GM19099 (cell line): ENCODE results near the gene ARHGEF37.

Experiments used
- POLR2A ChIP-seq: IDR thresholded peaks from 3 replicates; pipeline ENCODE4 v1.6.1; 2011; ENCODE audit warnings: low read depth; ENCODE audit not compliant: insufficient read length; ENCODE audit errors: extremely low read depth

ARHGEF37 gene

GRCh38 chr5:149581192-149581861 lies at the start of gene ARHGEF37:
ARHGEF37 (plus strand) TSS chr5:149581498; CDS start chr5:149597770, 16,272 bp downstream.
- no peak for TF ChIP-seq POLR2A

GRCh38 chr5:149532413-149532812 lies 48.9 kb upstream of the ARHGEF37 start:
- TF ChIP-seq POLR2A = no peak

- TF ChIP-seq POLR2A = no peak
Observed at GRCh38 chr5:149537374-149537975, 43.8 kb upstream of the ARHGEF37 start.

- no peak for TF ChIP-seq POLR2A
Observed at GRCh38 chr5:149540089-149540488, 41.2 kb upstream of the ARHGEF37 start.

GRCh38 chr5:149541893-149542292 lies 39.4 kb upstream of the ARHGEF37 start:
- no peak for TF ChIP-seq POLR2A

- no peak for TF ChIP-seq POLR2A
Observed at GRCh38 chr5:149543361-149544027, 37.8 kb upstream of the ARHGEF37 start.

GRCh38 chr5:149544028-149544420 lies 37.3 kb upstream of the ARHGEF37 start:
- TF ChIP-seq POLR2A = no peak

- TF ChIP-seq POLR2A = no peak
Observed at GRCh38 chr5:149545327-149545726, 36.0 kb upstream of the ARHGEF37 start.

- TF ChIP-seq POLR2A = no peak
Observed at GRCh38 chr5:149546974-149547373, 34.3 kb upstream of the ARHGEF37 start.

GRCh38 chr5:149549461-149550267 lies 31.6 kb upstream of the ARHGEF37 start:
- TF ChIP-seq POLR2A = no peak

GRCh38 chr5:149550268-149550583 lies 31.1 kb upstream of the ARHGEF37 start:
- TF ChIP-seq POLR2A = no peak

- TF ChIP-seq POLR2A = no peak
Observed at GRCh38 chr5:149550594-149551226, 30.6 kb upstream of the ARHGEF37 start.

GRCh38 chr5:149551227-149552037 lies 29.9 kb upstream of the ARHGEF37 start, which contains the start of gene CSNK1A1:
CSNK1A1 (minus strand) TSS chr5:149551439; CDS start chr5:149550964, 475 bp downstream.
- peak; percentile 94 for TF ChIP-seq POLR2A

- no peak for TF ChIP-seq POLR2A
Observed at GRCh38 chr5:149552038-149552494, 29.2 kb upstream of the ARHGEF37 start.
